Motor neuron (in vitro differentiated cells): ENCODE results near the gene DHRS12. TPM values are rescaled to one million over a fixed set of nuclear protein-coding genes. Genes with fewer than 3 reads are reported as not detected.

ENCODE experiments used
- ATAC-seq, 8 experiments: fragments of 200-7000 bp; cut with Tn5 transposase; replicated peaks in 6 of 8; 2 replicates each; pipeline ENCODE4 v1.8.0; 2021; ENCODE audit warnings: mild to moderate bottlenecking in 8 of 8, moderate library complexity in 8 of 8
- H3K27ac ChIP-seq, 2 donors: fragments of 250-450 bp; sonication (Bioruptor Pico); 2 replicates each; pipeline ENCODE4 v1.9.0; 2021; ENCODE audit warnings: antibody characterized with exemption in 2 of 2, mild to moderate bottlenecking in 2 of 2, moderate library complexity in 1 of 2
- H3K4me1 ChIP-seq, 2 donors: fragments of 250-450 bp; sonication (Bioruptor Pico); replicated peaks in 1 of 2; 2 replicates each; pipeline ENCODE4 v1.6.1; 2021; ENCODE audit warnings: antibody characterized with exemption in 2 of 2, mild to moderate bottlenecking in 2 of 2, moderate library complexity in 1 of 2
- H3K4me3 ChIP-seq, 5 donors: fragments of 250-450 bp; sonication (Bioruptor Pico); 2 replicates each; pipeline ENCODE4 v1.9.0; 2021; ENCODE audit warnings: antibody characterized with exemption in 5 of 5, mild to moderate bottlenecking in 5 of 5, moderate library complexity in 4 of 5
- WGBS, 10 experiments: fragments of 450-650 bp; shearing (Covaris generic); methylation state at CpG; one replicate each; pipeline ENCODE4 v1.0.0; 2022; 5-methylcytosine and 5-hydroxymethylcytosine counted together
- in situ Hi-C, 9 experiments: fragments of 400-800 bp; cut with MboI; loops; one replicate each; pipeline ENCODE4 v1.15.0; 2021; ENCODE audit warnings: low sequenced_read_pairs in 9 of 9, low pct_unique_long_range_greater_than_20kb in 2 of 9; ENCODE audit not compliant: unreplicated experiment in 9 of 9
- total RNA-seq, 8 experiments: library from RNA; unstranded; fragments of 300-600 nt; gene quantifications; 2 replicates each; pipeline versions ENCODE4 v1.2.3 to v1.2.4, GENCODE V29; 2022

Gene DHRS12
- total RNA-seq, 8 experiments from 2014 or later = 3.5 to 8.9 (median 5.2) TPM

DNA sequence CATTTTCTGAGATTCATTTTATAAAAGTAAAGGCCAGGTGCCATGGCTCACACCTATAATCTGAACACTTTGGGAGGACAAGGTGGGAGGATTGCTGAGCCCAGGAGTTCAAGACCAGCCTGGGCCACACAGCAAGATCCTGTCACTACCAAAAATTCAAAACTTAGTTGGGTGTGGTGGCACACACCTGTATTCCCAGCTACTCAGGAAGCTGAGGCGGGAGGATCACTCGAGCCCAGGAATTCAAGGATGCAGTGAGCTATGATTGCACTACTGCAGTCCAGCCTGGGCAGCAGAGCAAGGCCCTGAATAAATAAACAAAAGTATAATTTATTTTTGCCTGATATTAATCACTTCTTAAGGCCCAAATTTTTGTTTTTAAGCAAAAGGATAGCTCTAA lies 40.5 kb downstream of the DHRS12 start:
- WGBS, 10 experiments = 20 to 100% (median 79%) methylated on average over 1 to 2 of the region's 2 CpGs; no CpG with 5 or more reads in 6 of the 10 experiments
- no peak overlapping the region for H3K4me3 ChIP-seq
- in situ Hi-C loops = loop anchor here in 1 of 9 experiments (25.0 kb wide), 1 partner anchor 326 kb away; no protein-coding TSS in a partner anchor
- H3K27ac ChIP-seq = no peak overlapping the region
- ATAC-seq = no peak
- H3K4me1 ChIP-seq = peaks cover 0 to 6% of the 10 kb centered on the region in 2 donors

- WGBS, 10 experiments = 67 to 96% (median 91%) methylated on average over 2 to 15 of the region's 16 CpGs
- in situ Hi-C loops = loop anchor here in 1 of 9 experiments (25.0 kb wide), 1 partner anchor 324 kb away; no protein-coding TSS in a partner anchor
- ATAC-seq = no peak
Observed at GRCh38 chr13:51761643-51762350, 42.2 kb downstream of the DHRS12 start.

GRCh38 chr13:51760592-51760991 lies 43.4 kb downstream of the DHRS12 start:
- no peak for ATAC-seq
- Histone ChIP-seq H3K4me1 (peaks cover 0 to 6% of the 10 kb centered on the region in 2 donors), H3K27ac (no peak overlapping the region), H3K4me3 (no peak overlapping the region)
- in situ Hi-C loops = loop anchor here in 1 of 9 experiments (25.0 kb wide), 1 partner anchor 323 kb away; no protein-coding TSS in a partner anchor
- 87 to 100% (median 97%) methylated on average over 1 to 9 of the region's 12 CpGs; no CpG with 5 or more reads in 2 of the 10 experiments for WGBS, 10 experiments

More at GRCh38 chr13:51761643-51762350, 42.2 kb downstream of the DHRS12 start:
- no peak overlapping the region for H3K4me3 ChIP-seq
- no peak overlapping the region for H3K27ac ChIP-seq
- H3K4me1 ChIP-seq = peaks cover 0 to 6% of the 10 kb centered on the region in 2 donors

- in situ Hi-C loops = loop anchor here in 1 of 9 experiments (25.0 kb wide), 1 partner anchor 322 kb away; no protein-coding TSS in a partner anchor
- peaks cover 0 to 1% of the 10 kb centered on the region in 2 donors for H3K4me1 ChIP-seq
- 81 to 100% (median 90%) methylated on average over 1 to 5 of the region's 5 CpGs for WGBS, 10 experiments
- ATAC-seq = peak in 2 of 8 experiments; percentile 36 to 71
- H3K4me3 ChIP-seq = no peak overlapping the region
- H3K27ac ChIP-seq = no peak overlapping the region
Observed at GRCh38 chr13:51759240-51759639, 44.7 kb downstream of the DHRS12 start.

- in situ Hi-C loops = loop anchor here in 1 of 9 experiments (25.0 kb wide), 1 partner anchor 321 kb away; no protein-coding TSS in a partner anchor
- Histone ChIP-seq H3K4me3 (no peak overlapping the region), H3K4me1 (no peaks in the 10 kb centered on the region), H3K27ac (no peak overlapping the region)
- WGBS, 10 experiments = 33 to 100% (median 94%) methylated on average over 1 to 5 of the region's 6 CpGs; no CpG with 5 or more reads in 1 of the 10 experiments
- no peak for ATAC-seq
Observed at GRCh38 chr13:51758691-51759090, 45.3 kb downstream of the DHRS12 start.

DNA sequence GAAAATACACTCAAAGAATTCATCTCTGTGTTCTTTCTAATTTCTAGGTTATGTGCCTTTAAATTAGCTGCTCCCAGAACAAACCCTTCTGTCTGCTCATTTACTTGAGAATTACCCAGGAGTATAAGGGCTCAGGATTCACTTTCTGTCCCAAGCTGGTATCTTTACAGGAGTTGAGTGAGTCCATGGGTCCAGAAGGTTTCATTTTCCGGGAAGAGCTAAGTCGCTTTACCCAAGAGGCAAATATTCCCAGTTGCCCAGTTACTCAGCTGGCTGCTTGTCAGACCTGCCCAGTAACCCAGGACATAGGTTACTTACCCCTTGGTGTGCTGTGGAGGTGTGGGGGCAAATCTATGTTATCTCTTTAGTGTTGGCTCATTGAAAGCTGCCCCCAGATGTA lies 47.3 kb downstream of the DHRS12 start:
- Histone ChIP-seq H3K4me1 (no peaks in the 10 kb centered on the region), H3K4me3 (no peak overlapping the region), H3K27ac (no peak overlapping the region)
- WGBS, 10 experiments = 88 to 100% (median 100%) methylated on average over 1 to 2 of the region's 2 CpGs; no CpG with 5 or more reads in 5 of the 10 experiments
- in situ Hi-C loops = loop anchor here in 1 of 9 experiments (25.0 kb wide), 1 partner anchor 319 kb away; no protein-coding TSS in a partner anchor
- no peak for ATAC-seq

GRCh38 chr13:51747438-51748434 lies 56.2 kb downstream of the DHRS12 start:
- ATAC-seq = no peak
- H3K4me3 ChIP-seq = no peak overlapping the region
- no peaks in the 10 kb centered on the region for H3K4me1 ChIP-seq
- in situ Hi-C loops = no loop called here
- 89 to 100% (median 96%) methylated on average over 2 to 9 of the region's 9 CpGs; no CpG with 5 or more reads in 1 of the 10 experiments for WGBS, 10 experiments
- H3K27ac ChIP-seq = no peak overlapping the region

- in situ Hi-C loops = no loop called here
- no peak for ATAC-seq
- 38 to 100% (median 88%) methylated on average over 1 to 2 of the region's 2 CpGs; no CpG with 5 or more reads in 2 of the 10 experiments for WGBS, 10 experiments
Observed at GRCh38 chr13:51746802-51747201, 57.2 kb downstream of the DHRS12 start.

DNA sequence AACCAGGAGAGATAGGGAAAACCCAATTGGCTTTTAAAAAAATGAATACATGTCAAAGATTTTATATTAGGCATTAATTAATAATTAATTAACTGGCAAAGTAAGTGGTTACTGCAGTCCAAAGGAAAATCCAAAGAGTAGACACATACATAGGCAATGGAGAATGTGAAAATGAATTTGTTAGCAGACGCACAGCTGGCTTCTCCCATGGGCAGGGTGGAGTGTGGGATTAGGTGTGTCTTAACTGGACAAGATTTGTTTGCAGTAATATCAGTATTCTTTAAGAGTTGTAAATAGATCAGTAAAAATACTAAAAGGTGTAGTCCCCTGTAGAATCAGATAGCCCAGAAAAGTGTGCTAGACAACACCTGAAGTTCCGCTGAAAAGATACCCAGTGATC lies 58.7 kb downstream of the DHRS12 start:
- no peak overlapping the region for H3K4me3 ChIP-seq
- WGBS, 10 experiments = 20 to 100% (median 86%) methylated on average over 1 to 2 of the region's 2 CpGs; no CpG with 5 or more reads in 1 of the 10 experiments
- ATAC-seq = peak in 3 of 8 experiments; percentile 52 to 98 (median 87)
- H3K4me1 ChIP-seq = no peaks in the 10 kb centered on the region
- no peak overlapping the region for H3K27ac ChIP-seq
- in situ Hi-C loops = no loop called here

More at GRCh38 chr13:51746802-51747201, 57.2 kb downstream of the DHRS12 start:
- Histone ChIP-seq H3K27ac (no peak overlapping the region), H3K4me3 (no peak overlapping the region), H3K4me1 (no peaks in the 10 kb centered on the region)

DNA sequence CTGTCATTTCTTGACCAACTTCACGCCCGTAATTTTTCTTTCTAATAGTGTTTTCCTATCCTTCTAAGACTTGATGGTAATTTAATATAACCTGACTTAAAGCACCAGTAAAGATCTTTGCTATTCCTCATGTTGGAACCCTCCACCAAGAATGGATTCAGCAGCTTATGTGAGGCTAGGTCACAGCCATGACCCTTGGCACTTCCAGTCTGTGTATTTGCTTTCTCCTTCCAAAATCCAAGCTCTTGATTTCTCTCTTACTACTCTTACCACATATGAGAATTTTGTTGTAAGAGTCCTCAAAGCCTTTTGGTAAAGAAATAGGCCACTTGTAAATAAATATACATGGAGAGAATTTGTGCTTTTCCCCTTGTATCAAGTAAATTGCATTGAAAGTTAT lies 61.4 kb downstream of the DHRS12 start:
- Histone ChIP-seq H3K4me1 (peaks cover 0 to 1% of the 10 kb centered on the region in 2 donors), H3K27ac (no peak overlapping the region), H3K4me3 (no peak overlapping the region)
- in situ Hi-C loops = no loop called here
- 80 to 100% (median 100%) methylated on average over 1 to 2 of the region's 2 CpGs for WGBS, 10 experiments
- no peak for ATAC-seq

GRCh38 chr13:51742031-51742430 lies 61.9 kb downstream of the DHRS12 start:
- H3K4me3 ChIP-seq = no peak overlapping the region
- H3K4me1 ChIP-seq = peaks cover 0 to 3% of the 10 kb centered on the region in 2 donors
- H3K27ac ChIP-seq = no peak overlapping the region
- WGBS, 10 experiments = 63 to 100% (median 100%) methylated on average over 1 to 2 of the region's 2 CpGs; no CpG with 5 or more reads in 1 of the 10 experiments
- in situ Hi-C loops = no loop called here
- no peak for ATAC-seq

- peaks cover 0 to 3% of the 10 kb centered on the region in 2 donors for H3K4me1 ChIP-seq
- 0 to 100% (median 93%) methylated on average over 1 to 4 of the region's 5 CpGs for WGBS, 10 experiments
- no peak overlapping the region for H3K27ac ChIP-seq
- ATAC-seq = no peak
- in situ Hi-C loops = no loop called here
- no peak overlapping the region for H3K4me3 ChIP-seq
Observed at GRCh38 chr13:51740698-51741097, 63.3 kb downstream of the DHRS12 start.
